SIG-M5 treated with dmso at 0.1 percent for 504 hours (cell line): ENCODE data around the gene SLC25A11.

ENCODE experiments used
- DNase-seq: peaks from one replicate; lab custom pipeline; 2025; ENCODE audit not compliant: unreplicated experiment; lab: John Stamatoyannopoulos, UW

SLC25A11 gene

GRCh38 chr17:4896332-4897197 lies 43.3 kb downstream of the SLC25A11 start:
- no peak for DNase-seq

DNA sequence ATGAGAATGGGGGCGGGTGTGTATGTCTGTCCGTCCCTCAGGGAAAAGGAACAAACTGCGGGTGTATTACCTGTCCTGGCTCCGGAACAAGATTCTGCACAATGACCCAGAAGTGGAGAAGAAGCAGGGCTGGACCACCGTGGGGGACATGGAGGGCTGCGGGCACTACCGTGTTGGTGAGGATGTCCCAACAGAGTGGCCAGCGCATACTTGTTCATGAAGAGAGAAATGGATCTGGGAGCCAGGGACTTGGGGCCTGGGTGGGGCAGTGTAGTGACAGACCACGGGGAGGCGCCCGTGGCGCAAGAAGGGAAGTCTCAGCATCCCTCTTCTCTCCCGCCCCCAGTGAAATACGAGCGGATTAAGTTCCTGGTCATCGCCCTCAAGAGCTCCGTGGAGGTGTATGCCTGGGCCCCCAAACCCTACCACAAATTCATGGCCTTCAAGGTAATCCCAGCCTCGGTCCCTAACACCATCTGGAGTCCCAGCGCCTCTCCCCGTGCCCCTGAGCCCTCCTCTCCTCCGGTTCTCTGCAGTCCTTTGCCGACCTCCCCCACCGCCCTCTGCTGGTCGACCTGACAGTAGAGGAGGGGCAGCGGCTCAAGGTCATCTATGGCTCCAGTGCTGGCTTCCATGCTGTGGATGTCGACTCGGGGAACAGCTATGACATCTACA lies 44.1 kb downstream of the SLC25A11 start:
- no peak for DNase-seq

GRCh38 chr17:4895121-4895520 lies 44.7 kb downstream of the SLC25A11 start:
- DNase-seq: no peak

DNA sequence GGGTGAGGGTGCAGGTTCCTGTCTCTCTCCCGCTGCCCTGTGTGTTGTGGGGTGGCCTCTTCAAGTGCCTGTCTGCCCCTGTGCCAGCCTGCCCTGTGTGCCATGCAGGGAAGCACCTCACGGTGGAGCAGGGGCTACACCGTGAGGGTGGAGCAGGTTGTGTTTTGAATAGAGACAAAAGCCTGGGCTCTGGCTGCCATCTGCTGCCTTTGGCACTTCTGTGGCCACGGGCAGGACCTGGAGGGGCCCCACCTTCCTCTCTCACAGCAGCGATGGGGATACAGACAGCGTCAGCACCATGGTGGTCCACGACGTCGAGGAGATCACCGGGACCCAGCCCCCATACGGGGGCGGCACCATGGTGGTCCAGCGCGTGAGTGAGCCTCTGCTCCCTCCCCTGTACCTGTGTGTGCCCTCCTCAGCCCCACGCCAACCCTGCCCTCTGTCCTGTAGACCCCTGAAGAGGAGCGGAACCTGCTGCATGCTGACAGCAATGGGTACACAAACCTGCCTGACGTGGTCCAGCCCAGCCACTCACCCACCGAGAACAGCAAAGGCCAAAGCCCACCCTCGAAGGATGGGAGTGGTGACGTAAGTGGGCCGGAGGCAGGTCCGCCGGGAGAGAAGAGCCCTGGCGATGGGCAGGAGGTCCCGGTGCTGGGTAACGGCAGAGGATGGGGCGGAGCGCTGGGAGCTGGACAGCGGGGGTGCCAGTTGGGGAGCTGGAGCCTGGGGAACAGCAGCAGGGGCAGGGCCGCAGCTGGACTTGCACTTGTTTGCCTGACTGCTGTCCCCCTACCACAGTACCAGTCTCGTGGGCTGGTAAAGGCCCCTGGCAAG lies 45.9 kb downstream of the SLC25A11 start:
- no peak for DNase-seq

DNA sequence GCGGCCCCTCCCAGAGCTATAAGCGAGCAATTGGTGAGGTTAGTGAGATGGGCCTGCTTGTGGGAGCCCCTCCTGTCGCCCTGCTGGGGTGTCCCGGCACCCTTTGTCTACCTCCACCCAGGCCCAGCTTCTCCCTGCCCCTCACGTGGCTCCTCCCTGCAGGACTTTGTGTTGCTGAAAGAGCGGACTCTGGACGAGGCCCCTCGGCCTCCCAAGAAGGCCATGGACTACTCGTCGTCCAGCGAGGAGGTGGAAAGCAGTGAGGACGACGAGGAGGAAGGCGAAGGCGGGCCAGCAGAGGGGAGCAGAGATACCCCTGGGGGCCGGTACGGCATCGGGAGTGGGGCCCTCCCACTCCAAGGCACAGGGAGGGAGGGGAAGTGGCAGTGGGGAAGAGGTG lies 46.6 kb downstream of the SLC25A11 start:
- DNase-seq: no peak

- DNase-seq: no peak
Measured at GRCh38 chr17:4892499-4893221, 47.2 kb downstream of the SLC25A11 start.

DNA sequence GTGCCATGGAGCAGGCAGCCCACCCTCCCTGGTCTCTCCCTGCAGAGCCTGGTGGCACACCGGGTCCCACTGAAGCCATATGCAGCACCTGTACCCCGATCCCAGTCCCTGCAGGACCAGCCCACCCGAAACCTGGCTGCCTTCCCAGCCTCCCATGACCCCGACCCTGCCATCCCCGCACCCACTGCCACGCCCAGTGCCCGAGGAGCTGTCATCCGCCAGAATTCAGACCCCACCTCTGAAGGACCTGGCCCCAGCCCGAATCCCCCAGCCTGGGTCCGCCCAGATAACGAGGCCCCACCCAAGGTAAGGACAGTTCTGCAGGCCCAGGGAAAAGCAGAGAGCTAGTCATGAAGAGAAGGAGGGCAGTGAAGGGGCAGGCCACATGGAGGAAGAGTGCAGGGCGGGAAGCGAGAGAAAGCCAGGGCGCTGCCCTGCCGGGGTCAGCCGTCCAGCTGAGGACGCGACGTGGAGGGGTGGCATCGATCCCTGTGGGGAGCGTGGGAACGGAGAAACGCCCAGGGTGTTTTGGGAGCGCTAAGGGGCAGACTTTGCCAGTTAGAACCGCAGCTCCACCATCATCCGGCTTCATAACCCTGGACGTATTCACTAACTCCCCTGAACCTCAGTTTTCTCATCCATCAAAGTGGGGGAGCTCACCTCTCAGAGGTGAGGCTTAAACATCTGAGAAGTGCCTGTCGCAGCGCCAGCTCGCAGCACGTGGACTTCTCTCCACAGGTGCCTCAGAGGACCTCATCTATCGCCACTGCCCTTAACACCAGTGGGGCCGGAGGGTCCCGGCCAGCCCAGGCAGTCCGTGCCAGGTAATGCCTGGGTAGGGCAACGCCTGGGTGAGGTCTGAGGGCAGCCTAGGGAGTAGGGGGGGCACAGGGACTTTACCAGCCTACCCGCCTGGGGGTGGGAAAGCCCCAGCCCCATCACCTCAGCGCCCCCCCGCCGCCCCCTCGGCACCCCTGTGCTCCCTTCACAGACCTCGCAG lies 48.1 kb downstream of the SLC25A11 start:
- no peak for DNase-seq

- no peak for DNase-seq
Measured at GRCh38 chr17:4887581-4887980, 52.3 kb downstream of the SLC25A11 start.
